MCF 10A (cell line): Measurements from ENCODE around the gene MEI4. TPM values are rescaled to one million over a fixed set of nuclear protein-coding genes. Genes with fewer than 3 reads are reported as not detected.
"Not testable (repeated sequence)": the region's sequence is repeated elsewhere in the genome, so short reads cannot be mapped to it uniquely, and the experiment has no call there.

Source experiments
- BruUV-seq: library from RNA; stranded (reverse); fragments of 400-500 nt; replicated peaks from 2 replicates; lab custom pipeline; 2021; lab: Mats Ljungman, UMichigan
- CTCF ChIA-PET: fragments of 300-600 bp; sonication (Branson Sonifier 250); formaldehyde crosslinking; extraction: SDS; loops from one replicate; lab custom pipeline; 2021; ENCODE audit warnings: antibody characterized with exemption, inconsistent platforms; lab: Yijun Ruan, JAX
- POLR2A ChIA-PET: fragments of 300-600, 350-650 bp; sonication (Branson Sonifier 250); formaldehyde crosslinking; extraction: SDS; loops from one replicate; lab custom pipeline; 2020; ENCODE audit warnings: antibody characterized with exemption, inconsistent platforms; lab: Yijun Ruan, JAX
- DNase-seq: peaks from one replicate; pipeline ENCODE4 v3.0.0-alpha.2; 2018; ENCODE audit not compliant: unreplicated experiment
- H3K27ac Mint-ChIP-seq: one replicate; pipeline ENCODE4 v1.8.0; 2022; ENCODE audit warnings: mild to moderate bottlenecking, low read depth, mixed read lengths; ENCODE audit not compliant: unreplicated experiment
- H3K27me3 Mint-ChIP-seq: one replicate; pipeline ENCODE4 v1.8.0; 2022; ENCODE audit warnings: mixed read lengths; ENCODE audit not compliant: insufficient read depth, unreplicated experiment
- H3K36me3 Mint-ChIP-seq: one replicate; pipeline ENCODE4 v1.8.0; 2022; ENCODE audit warnings: mild to moderate bottlenecking, moderate library complexity, mixed read lengths; ENCODE audit not compliant: insufficient read depth, unreplicated experiment
- H3K4me1 Mint-ChIP-seq: one replicate; pipeline ENCODE4 v1.8.0; 2022; ENCODE audit warnings: mixed read lengths; ENCODE audit not compliant: insufficient read depth, unreplicated experiment
- H3K4me3 Mint-ChIP-seq: one replicate; pipeline ENCODE4 v1.8.0; 2022; ENCODE audit warnings: mild to moderate bottlenecking, moderate library complexity, mixed read lengths; ENCODE audit not compliant: unreplicated experiment
- H3K9me3 Mint-ChIP-seq: one replicate; pipeline ENCODE4 v1.8.0; 2022; ENCODE audit warnings: mixed read lengths; ENCODE audit not compliant: unreplicated experiment
- intact Hi-C: fragments of 100-400 bp; cut with micrococcal nuclease; formaldehyde crosslinking; loops from 2 replicates; pipeline ENCODE4 v1.14.1; 2022
- total RNA-seq: library from RNA; stranded (reverse); gene quantifications from 2 replicates; pipeline ENCODE4 v1.2.3, GENCODE V29; 2022
- TF ChIP-seq, protein P1 (sequence below): fragments of 200-600 bp; IDR thresholded peaks from one replicate; pipeline ENCODE4 v1.8.0; 2022; ENCODE audit warnings: antibody characterized with exemption, mild to moderate bottlenecking; ENCODE audit not compliant: unreplicated experiment

The MEI4 gene
- total RNA-seq, 1 experiment from 2014 or later = not detected

- no peak for DNase-seq
- TF ChIP-seq, protein P1, sequence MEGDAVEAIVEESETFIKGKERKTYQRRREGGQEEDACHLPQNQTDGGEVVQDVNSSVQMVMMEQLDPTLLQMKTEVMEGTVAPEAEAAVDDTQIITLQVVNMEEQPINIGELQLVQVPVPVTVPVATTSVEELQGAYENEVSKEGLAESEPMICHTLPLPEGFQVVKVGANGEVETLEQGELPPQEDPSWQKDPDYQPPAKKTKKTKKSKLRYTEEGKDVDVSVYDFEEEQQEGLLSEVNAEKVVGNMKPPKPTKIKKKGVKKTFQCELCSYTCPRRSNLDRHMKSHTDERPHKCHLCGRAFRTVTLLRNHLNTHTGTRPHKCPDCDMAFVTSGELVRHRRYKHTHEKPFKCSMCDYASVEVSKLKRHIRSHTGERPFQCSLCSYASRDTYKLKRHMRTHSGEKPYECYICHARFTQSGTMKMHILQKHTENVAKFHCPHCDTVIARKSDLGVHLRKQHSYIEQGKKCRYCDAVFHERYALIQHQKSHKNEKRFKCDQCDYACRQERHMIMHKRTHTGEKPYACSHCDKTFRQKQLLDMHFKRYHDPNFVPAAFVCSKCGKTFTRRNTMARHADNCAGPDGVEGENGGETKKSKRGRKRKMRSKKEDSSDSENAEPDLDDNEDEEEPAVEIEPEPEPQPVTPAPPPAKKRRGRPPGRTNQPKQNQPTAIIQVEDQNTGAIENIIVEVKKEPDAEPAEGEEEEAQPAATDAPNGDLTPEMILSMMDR = no peak
- ChIA-PET CTCF (no interaction called here), POLR2A (no interaction called here)
- H3K36me3 Mint-ChIP-seq = no peaks in the 10 kb centered on the region
- H3K27ac Mint-ChIP-seq = no peak overlapping the region
- no peaks in the 10 kb centered on the region for H3K4me1 Mint-ChIP-seq
- H3K9me3 Mint-ChIP-seq = no peaks in the 10 kb centered on the region
- no peak overlapping the region for H3K4me3 Mint-ChIP-seq
- intact Hi-C loops = no loop called here
- H3K27me3 Mint-ChIP-seq = no peaks in the 10 kb centered on the region
- BruUV-seq = no TSS peak
Measured at GRCh38 chr6:77644102-77644705, 8.6 kb upstream of the MEI4 start.

GRCh38 chr6:77650098-77650663 lies 2.7 kb upstream of the MEI4 start:
- Mint-ChIP-seq H3K36me3 (no peaks in the 10 kb centered on the region), H3K27ac (no peak overlapping the region), H3K9me3 (peaks cover 7% of the 10 kb centered on the region), H3K27me3 (no peaks in the 10 kb centered on the region), H3K4me3 (no peak overlapping the region), H3K4me1 (no peaks in the 10 kb centered on the region)
- TF ChIP-seq, protein P1 = no peak
- DNase-seq = no peak
- BruUV-seq = no TSS peak
- ChIA-PET POLR2A (no interaction called here), CTCF (no interaction called here)
- intact Hi-C loops = no loop called here

- no peaks in the 10 kb centered on the region for H3K27me3 Mint-ChIP-seq
- peaks cover 7% of the 10 kb centered on the region for H3K9me3 Mint-ChIP-seq
- no TSS peak for BruUV-seq
- intact Hi-C loops = no loop called here
- CTCF ChIA-PET = no interaction called here
- H3K36me3 Mint-ChIP-seq = no peaks in the 10 kb centered on the region
- TF ChIP-seq, protein P1 = no peak
- DNase-seq = no peak
- POLR2A ChIA-PET = no interaction called here
- no peak overlapping the region for H3K27ac Mint-ChIP-seq
- H3K4me1 Mint-ChIP-seq = no peaks in the 10 kb centered on the region
- no peak overlapping the region for H3K4me3 Mint-ChIP-seq
Measured at GRCh38 chr6:77653816-77654215, 977 bp downstream of the MEI4 start.

DNA sequence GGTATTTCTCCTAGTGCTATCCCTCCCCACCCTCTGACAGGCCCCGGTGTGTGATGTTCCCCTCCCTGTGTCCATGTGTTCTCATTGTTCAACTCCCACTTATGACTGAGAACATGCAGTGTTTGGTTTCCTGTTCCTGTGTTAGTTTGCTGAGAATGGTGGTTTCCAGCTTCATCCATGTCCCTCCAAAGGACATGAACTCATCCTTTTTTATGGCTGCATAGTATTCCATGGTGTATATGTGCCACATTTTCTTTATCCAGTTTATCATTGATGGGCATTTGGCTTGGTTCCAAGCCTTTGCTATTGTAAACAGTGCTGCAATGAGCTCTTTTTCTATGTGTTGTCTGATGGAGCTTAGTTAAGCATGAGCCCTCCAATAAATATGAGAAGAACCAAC lies 2.2 kb downstream of the MEI4 start:
- POLR2A ChIA-PET, H3K27ac Mint-ChIP-seq, H3K9me3 Mint-ChIP-seq, BruUV-seq, H3K4me3 Mint-ChIP-seq, H3K4me1 Mint-ChIP-seq, intact Hi-C loops, DNase-seq, H3K36me3 Mint-ChIP-seq, CTCF ChIA-PET, H3K27me3 Mint-ChIP-seq: not testable (repeated sequence)
